ENCODE measurements around the gene EPHB6.

Gene EPHB6

DNA sequence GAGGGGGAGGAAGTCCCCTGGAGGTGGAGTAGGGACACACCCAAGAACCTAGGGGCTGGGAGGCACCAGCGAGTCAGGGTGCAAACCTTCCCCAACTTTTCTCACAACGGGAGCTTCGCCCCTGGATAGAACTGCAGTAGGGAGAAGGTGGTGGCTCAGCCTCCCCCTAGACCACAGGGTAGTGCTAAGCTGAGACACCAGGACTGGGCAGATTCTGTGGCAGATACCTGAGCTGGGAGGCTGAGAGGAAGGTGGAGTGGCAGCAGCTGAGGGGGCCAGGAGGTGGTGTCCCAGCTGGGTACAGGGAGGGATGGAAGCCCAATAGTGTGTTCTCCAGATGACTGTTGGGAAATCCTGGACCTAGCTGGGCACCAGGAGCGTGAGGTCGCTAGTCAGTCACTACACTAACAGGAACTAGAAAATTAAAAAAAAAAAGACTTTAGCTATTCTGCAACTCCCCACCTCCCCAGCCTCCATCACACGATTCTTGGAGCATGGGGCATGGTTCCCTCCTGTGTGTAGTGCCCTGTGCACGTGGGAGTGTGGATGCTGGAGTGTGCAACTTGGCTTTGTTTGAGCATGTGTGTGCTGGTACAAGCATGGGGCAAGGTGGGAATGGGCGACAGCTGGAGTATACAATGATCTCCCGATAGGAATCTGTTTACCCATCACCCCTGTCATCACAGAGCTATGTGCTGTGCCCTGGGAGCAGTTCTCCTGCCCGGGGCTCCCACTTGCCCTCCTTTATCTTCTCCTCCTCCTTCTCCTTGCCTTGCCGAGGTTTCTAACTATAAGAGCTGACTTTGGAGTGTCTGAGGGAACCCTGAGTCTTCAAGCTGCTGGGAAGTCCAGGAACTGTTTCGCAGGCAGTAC is 39.5 kb downstream of the EPHB6 start:
- DNase-seq (ENCODE audit: low read depth in 2 of 3, low spot score in 2 of 3) = no peak

DNA sequence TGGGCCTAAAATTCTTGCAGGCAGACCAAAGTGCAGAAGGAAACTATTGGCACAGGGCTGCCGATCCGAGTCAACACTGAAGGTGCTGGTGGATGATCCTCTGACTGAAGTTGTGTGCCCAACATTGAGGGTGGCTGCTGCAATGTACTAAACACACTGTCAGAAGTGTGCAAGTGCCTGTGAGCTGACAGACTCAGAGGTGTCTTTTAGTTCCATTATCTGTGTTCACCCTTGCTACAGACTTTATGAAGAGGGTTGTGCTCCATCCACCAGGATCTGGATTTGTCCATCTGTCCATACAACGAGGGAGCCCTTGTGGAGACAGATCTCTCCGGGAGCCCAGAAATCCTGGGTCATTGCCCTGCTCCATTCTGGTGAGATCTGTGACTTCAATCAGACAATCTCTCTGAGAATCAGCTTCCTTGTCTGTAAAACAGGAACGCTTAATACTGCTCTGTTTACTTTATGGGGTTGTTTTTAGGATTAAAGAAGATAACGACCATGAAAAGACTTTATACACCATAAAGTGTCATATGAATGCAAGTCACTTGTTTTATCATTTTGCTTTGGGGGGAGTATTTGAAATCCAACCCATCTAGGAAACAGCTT is 40.2 kb downstream of the EPHB6 start:
- no peak for DNase-seq (ENCODE audit: low read depth in 2 of 3, low spot score in 2 of 3)

DNA sequence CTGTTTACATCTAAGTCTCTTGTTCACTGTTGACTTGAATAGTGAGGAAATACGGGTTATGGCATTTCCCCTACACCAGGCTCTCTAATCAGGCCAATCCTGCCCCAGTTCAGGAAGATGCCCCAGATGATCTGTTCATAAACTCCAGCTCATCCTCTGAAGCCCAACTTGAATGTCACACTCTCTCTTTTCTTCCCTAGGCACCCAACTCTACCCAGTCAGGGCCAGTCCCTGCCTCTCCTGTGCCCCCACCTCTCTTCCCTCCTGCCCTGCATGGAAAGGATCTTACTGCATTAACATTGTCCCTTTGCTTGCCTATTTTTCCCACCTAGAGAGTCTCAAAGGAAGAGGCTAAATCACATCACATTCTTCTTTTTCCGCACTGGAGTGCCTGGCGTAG is 41.3 kb downstream of the EPHB6 start:
- no peak for DNase-seq (ENCODE audit: low read depth in 2 of 3, low spot score in 2 of 3)

DNA sequence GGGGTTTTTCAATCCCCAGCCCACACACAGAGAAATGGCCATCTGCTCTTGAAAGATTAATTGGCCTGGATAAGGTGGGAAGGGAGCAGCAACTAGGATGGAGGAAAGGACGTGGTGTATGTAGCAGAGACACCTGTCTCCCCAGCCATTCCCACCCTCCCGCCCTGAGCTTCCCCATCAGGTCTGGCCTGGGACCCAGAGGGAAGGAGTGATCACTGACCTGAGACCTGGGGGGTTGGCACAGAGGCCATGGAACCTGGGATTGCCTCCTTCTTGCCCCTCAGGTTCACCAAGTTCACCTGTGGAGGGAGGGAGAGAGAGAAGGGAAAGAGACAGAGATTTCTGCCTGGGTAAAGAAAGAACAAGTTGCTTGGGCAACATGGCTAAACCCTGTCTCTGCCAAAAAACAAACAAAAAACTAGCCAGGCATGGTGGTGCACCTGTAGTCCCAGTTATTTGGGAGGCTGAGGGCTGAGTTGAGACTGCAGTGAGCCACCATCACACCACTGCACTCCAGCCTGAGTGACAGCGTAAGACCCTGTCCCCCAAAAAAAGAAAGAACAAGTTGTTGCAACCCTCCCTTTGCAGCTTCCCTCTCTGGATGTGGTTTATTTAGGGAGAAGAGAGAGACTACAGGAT is 42.0 kb downstream of the EPHB6 start:
- no peak for DNase-seq (ENCODE audit: low read depth in 2 of 3, low spot score in 2 of 3)

DNA sequence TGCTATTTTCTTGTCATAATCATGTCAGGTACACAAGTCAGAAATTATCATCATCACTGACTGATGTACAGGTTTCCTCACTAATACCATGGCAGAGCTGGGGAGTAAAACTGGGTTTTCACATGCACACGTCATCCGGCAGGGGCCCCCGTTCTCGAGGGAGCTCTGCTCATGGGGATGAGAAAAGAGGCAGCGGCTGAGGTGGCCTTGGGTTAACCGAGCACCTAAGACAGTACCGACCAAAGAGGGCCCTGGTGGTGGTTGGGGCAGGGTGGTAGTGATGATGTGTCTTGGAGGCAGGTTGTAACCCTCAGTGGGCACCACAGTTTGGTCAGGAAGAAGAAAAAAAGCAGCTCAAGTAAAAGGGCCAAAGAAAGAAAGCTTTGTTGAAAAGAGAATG is 42.8 kb downstream of the EPHB6 start:
- no peak for DNase-seq (ENCODE audit: low read depth in 2 of 3, low spot score in 2 of 3)

GRCh38 chr7:142898377-142899170 is 43.7 kb downstream of the EPHB6 start:
- DNase-seq (ENCODE audit: low read depth in 2 of 3, low spot score in 2 of 3) = no peak

- DNase-seq (ENCODE audit: low read depth in 2 of 3, low spot score in 2 of 3) = no peak
Observed at GRCh38 chr7:142899661-142900060, 44.8 kb downstream of the EPHB6 start.

GRCh38 chr7:142901426-142902259 is 46.8 kb downstream of the EPHB6 start:
- DNase-seq (ENCODE audit: low read depth in 2 of 3, low spot score in 2 of 3) = no peak

DNA sequence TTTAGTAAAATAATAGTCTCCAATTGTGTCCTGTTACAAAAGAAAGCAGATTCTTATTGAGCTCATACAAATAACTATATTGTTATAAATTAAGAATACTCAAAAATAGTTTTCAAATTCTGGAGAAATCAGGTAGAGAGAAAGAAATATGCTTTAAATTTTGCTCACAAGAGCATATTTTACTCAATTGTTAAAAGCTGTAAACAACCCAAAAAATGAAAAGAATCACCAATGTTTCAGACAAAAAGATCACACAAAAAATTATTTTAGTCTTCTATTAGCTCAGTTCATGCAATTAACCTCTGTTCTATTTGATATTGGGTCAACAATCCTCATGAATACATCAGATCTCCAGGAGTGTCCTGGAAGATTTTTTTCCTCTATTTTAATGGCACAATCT is 49.3 kb downstream of the EPHB6 start:
- DNase-seq (ENCODE audit: low read depth in 2 of 3, low spot score in 2 of 3) = no peak

- no peak for DNase-seq (ENCODE audit: low read depth in 2 of 3, low spot score in 2 of 3)
Observed at GRCh38 chr7:142905759-142906158, 50.9 kb downstream of the EPHB6 start.

- DNase-seq (ENCODE audit: low read depth in 2 of 3, low spot score in 2 of 3) = no peak
Observed at GRCh38 chr7:142906643-142907042, 51.8 kb downstream of the EPHB6 start.

DNA sequence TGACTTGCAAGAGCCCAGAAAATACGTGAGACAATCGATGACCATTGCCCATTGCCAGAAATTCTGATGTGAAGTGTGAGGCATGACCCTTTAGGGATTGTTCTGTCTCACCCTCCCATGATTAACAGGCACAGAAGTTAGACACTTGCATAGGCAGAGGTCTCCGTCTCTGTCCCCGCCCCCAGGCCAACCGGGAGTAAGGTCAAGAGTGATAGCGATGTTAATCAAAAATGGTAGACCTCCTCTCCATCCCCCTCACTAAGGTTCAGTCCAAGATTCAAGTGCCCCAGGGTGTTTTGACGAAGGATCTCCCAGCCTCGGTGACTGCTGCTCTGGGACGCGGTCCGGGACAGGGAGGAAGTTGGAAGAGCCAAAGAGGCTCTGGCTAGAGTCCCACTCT is 53.4 kb downstream of the EPHB6 start:
- DNase-seq (ENCODE audit: low read depth in 2 of 3, low spot score in 2 of 3) = no peak

GRCh38 chr7:142908921-142909890 is 54.3 kb downstream of the EPHB6 start:
- no peak for DNase-seq (ENCODE audit: low read depth in 2 of 3, low spot score in 2 of 3)

GRCh38 chr7:142910031-142910433 is 55.2 kb downstream of the EPHB6 start:
- DNase-seq (ENCODE audit: low read depth in 2 of 3, low spot score in 2 of 3) = no peak

- no peak for DNase-seq (ENCODE audit: low read depth in 2 of 3, low spot score in 2 of 3)
Observed at GRCh38 chr7:142910481-142910880, 55.6 kb downstream of the EPHB6 start.

DNA sequence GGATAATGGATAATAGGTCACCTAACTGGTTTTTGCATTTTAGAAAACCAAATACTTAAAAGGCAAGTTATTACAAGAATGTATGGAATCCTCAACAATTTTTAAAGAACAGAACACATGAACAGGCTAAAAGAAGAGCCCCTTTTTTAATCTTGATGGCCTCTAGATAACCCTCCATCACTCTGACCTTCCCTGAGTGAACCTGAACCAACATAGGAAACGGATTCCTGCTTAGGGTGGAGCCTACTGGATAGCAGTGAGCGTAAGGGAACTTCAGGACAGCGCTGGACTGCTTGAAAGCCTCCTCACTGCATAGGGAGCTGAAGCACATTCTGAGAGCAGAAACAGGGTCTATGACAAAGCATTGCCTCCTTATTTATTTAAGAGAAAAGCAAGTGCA is 58.2 kb downstream of the EPHB6 start:
- no peak for DNase-seq (ENCODE audit: low read depth in 2 of 3, low spot score in 2 of 3)

DNA sequence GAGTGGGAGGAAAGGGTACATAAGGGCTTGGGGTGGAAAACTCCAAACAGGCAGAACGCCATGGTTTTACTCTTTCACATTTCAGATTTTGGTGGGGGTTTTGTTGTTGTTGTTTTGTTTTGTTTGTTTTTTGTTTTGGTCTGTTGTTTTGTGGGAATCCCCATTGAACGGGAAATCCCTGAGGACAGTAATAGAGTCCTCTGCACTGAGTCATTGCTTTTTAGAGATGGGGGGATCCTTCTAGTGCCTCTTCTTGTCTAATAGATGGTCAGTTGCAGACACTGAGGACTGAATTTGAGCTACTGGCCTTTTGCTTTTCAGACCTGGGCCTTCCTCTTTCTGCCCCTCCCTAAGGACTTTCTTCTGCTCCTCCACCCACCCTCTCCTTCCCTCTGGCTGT is 58.7 kb downstream of the EPHB6 start:
- DNase-seq (ENCODE audit: low read depth in 2 of 3, low spot score in 2 of 3) = no peak

GRCh38 chr7:142914121-142914520 is 59.2 kb downstream of the EPHB6 start:
- DNase-seq (ENCODE audit: low read depth in 2 of 3, low spot score in 2 of 3) = no peak

DNA sequence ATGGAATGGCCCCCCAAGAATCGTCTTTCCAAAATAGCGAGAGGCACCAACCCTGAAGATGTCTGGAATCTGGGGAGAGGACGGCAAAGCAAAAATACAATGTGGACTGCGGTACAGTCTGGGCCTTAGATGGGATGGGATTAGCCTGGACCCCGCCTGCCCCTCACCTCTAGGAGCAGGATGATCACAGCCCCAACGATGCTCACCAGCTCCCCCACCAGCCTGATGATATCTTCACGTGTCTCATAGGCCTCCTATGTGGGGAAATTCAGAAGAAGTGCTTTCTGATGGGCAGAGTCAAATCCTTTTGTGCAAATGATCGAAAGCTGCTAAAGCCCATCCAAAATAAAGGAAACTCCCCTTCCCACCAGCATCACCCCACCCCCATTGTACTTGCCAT is 60.4 kb downstream of the EPHB6 start:
- no peak for DNase-seq (ENCODE audit: low read depth in 2 of 3, low spot score in 2 of 3)

Data from activated CD8-positive, alpha-beta memory T cell treated with anti-CD3 and anti-CD28 coated beads for 48 hours (primary cell).